ENCODE measurements around the gene ARHGAP10.

The ARHGAP10 gene

DNA sequence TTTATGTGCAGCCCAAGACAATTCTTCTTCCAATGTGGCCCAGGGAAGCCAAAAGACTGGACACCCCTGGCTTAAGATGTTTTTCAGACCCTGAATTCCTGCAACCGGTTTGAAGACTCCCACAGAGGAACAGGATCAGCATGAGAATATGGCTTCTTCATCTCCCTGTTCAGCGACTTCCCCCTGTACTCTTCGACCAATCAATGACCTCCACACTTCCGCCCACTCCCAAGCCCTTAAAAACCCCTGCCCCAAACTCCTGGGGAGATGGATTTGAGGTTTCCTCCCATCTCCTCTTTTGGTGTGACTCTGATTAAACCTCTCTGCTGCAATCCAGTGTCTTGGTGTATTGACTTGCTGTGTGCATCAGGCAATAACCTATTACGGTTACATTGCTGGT, 365.9 kb downstream of the ARHGAP10 start:
- no peak overlapping the region for H3K4me3 ChIP-seq (ENCODE audit: low read depth, low read length)
- TF ChIP-seq, protein P1, sequence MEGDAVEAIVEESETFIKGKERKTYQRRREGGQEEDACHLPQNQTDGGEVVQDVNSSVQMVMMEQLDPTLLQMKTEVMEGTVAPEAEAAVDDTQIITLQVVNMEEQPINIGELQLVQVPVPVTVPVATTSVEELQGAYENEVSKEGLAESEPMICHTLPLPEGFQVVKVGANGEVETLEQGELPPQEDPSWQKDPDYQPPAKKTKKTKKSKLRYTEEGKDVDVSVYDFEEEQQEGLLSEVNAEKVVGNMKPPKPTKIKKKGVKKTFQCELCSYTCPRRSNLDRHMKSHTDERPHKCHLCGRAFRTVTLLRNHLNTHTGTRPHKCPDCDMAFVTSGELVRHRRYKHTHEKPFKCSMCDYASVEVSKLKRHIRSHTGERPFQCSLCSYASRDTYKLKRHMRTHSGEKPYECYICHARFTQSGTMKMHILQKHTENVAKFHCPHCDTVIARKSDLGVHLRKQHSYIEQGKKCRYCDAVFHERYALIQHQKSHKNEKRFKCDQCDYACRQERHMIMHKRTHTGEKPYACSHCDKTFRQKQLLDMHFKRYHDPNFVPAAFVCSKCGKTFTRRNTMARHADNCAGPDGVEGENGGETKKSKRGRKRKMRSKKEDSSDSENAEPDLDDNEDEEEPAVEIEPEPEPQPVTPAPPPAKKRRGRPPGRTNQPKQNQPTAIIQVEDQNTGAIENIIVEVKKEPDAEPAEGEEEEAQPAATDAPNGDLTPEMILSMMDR (IDR thresholded peaks at IDR 0.05; ENCODE audit: low read depth, low read length, missing control alignments), result no peak
- no peak for DNase-seq (ENCODE audit: low read depth)

DNA sequence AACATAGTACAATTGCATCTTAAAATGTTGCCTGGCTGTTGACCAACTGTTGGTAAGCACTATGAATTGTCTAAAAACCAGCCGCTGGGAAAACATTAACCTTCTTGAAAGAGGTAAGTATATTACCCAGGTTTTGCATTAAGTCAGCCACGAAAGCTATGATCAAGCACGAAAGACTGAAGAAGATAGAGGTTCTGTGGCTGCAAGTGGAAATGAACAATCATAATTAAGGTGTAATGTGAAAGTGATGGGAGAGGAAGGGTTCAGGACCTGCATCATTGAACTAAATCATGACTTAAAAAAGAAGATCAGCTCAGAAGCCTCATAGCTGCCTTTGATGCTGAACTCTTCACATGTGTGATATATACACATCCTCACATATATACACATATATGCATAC, 369.3 kb downstream of the ARHGAP10 start:
- DNase-seq (ENCODE audit: low read depth), result no peak
- no peak overlapping the region for H3K4me3 ChIP-seq (ENCODE audit: low read depth, low read length)
- TF ChIP-seq, protein P1 (IDR thresholded peaks at IDR 0.05; ENCODE audit: low read depth, low read length, missing control alignments), result no peak

DNA sequence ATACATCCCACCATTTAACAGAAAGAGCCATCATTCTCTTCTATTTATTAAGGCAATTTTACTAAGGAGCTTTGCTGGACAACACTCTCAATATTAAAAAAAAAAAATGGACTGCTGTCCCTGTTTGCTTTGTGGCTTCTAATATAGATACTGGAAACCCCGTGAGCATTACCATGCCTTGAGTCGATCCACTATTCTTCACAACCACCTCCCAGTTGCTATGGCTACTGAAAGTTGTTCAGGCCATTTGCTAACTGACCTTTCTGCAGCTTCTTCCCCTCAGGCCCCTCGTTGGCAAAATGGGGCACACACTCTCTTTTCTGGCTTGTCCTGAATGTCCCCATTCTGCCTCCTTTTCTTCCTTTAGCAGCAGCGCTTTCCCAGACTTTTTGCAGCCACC, 369.9 kb downstream of the ARHGAP10 start:
- DNase-seq (ENCODE audit: low read depth), result no peak
- TF ChIP-seq, protein P1 (IDR thresholded peaks at IDR 0.05; ENCODE audit: low read depth, low read length, missing control alignments), result no peak
- no peak overlapping the region for H3K4me3 ChIP-seq (ENCODE audit: low read depth, low read length)

DNA sequence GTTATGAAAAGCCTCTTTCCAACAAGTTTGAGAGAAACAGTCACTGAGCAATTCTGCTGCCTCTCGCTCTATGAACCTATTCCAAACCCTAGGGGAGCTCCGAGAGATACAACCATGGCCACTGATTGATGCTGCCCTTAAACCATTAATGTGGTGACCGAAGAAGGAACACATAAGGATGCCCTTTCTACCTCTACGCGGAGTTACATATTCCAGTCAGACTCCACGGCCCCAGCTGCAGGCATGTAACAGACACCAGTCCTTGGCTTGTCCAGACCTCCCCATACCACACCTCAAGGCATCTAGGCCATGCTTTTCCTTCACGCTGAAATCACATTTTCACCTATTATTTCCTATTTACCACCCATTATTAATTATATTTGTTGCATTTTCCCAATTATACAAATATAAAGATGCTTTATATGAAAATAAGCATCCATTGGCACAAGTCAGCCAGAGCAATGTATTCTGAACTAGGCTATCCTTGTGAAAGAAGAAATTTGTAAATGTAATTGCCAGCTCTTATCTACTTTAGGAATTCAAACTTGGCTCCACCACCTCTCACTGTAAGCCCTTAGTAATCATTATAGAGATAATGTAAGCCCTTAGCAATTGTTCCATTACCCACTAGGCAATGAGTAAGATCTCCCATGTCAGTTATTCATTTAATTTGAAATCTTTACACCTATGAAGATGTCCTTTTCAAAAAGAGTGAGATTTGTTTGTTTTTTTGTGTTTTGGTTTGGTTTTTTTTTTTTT, 371.9 kb downstream of the ARHGAP10 start:
- TF ChIP-seq, protein P1 (IDR thresholded peaks at IDR 0.05; ENCODE audit: low read depth, low read length, missing control alignments), result no peak
- H3K4me3 ChIP-seq (ENCODE audit: low read depth, low read length), result no peak overlapping the region
- no peak for DNase-seq (ENCODE audit: low read depth)

DNA sequence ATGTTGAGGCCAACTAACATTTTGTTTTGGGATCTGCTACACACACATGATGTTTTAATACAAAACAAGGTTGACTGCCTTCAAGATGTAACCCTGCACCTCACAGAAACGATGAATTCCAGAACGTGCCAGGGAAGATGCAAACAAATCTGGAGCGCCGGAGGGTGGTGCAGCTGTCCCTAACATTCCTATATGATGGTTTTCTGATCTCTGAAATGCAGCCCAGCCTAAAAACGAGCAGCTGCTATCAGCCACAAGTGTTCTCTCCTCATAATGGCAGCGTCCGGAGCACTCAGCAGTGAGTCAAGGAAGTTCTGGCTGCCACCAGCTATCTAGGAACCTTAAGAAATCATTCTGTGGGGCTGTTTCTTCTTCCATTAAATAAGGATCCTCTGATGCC, 376.9 kb downstream of the ARHGAP10 start:
- no peak overlapping the region for H3K4me3 ChIP-seq (ENCODE audit: low read depth, low read length)
- TF ChIP-seq, protein P1 (IDR thresholded peaks at IDR 0.05; ENCODE audit: low read depth, low read length, missing control alignments), result no peak
- no peak for DNase-seq (ENCODE audit: low read depth)

DNA sequence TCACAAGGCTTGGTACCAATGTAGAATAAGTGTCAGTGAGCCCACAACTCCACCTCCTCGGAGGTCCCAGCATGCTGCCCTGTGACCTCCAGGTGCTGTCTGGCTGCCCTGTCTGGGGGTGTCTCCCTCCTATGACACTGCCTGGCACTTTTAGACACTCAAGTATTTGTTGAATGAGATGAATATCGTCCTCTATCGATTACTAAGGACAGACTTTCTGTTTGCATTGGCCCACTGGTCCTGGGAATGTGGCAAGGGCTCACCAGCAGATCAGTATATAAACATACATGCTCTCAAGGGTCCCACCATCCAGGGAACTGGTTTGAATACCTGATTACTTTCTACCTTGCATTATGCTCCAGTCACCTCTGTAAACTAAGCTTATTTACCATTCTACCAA, 377.3 kb downstream of the ARHGAP10 start:
- no peak overlapping the region for H3K4me3 ChIP-seq (ENCODE audit: low read depth, low read length)
- DNase-seq (ENCODE audit: low read depth), result no peak
- TF ChIP-seq, protein P1 (IDR thresholded peaks at IDR 0.05; ENCODE audit: low read depth, low read length, missing control alignments), result no peak

DNA sequence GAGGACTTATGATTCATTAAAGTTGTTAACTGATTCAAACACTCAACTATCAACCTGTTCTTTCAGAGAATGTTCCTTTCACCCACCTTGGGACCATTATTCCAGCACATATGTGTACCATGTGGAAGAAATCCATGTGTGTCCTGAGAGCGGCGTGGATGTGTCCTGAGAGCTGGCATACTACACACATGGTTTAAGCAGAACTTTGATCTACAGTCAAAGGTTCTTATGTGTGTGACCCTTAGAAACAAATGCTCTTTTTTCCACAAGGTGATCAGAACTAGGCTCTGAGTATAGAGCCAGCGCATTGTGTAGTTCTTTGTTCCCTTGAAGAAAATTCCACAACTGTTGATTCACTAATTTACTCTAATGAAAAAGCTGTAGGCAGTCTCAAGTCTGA, 378.3 kb downstream of the ARHGAP10 start:
- TF ChIP-seq, protein P1 (IDR thresholded peaks at IDR 0.05; ENCODE audit: low read depth, low read length, missing control alignments), result no peak
- no peak for DNase-seq (ENCODE audit: low read depth)
- no peak overlapping the region for H3K4me3 ChIP-seq (ENCODE audit: low read depth, low read length)
